GOT3 (cell line): ENCODE data around the gene PRKCA.

ENCODE experiments used
- DNase-seq: peaks from one replicate; lab custom pipeline; 2025; ENCODE audit warnings: mixed read lengths; lab: John Stamatoyannopoulos, UW

PRKCA gene

GRCh38 chr17:66776999-66777688, 474.7 kb downstream of the PRKCA start:
- no peak for DNase-seq

GRCh38 chr17:66777689-66778225, 475.3 kb downstream of the PRKCA start:
- no peak for DNase-seq

GRCh38 chr17:66778531-66779236, 476.3 kb downstream of the PRKCA start:
- no peak for DNase-seq

GRCh38 chr17:66779237-66779606, 476.8 kb downstream of the PRKCA start:
- no peak for DNase-seq

GRCh38 chr17:66781135-66781534, 478.7 kb downstream of the PRKCA start:
- no peak for DNase-seq

- DNase-seq, result no peak
These were observed 480.4 kb downstream of the PRKCA start for GRCh38 chr17:66782851-66783250.

GRCh38 chr17:66783656-66784381, 481.4 kb downstream of the PRKCA start:
- DNase-seq, result no peak

- DNase-seq, result no peak
These were observed 482.4 kb downstream of the PRKCA start for GRCh38 chr17:66784621-66785364.

- no peak for DNase-seq
These were observed 483.7 kb downstream of the PRKCA start for GRCh38 chr17:66786107-66786506.

- DNase-seq, result no peak
These were observed 485.5 kb downstream of the PRKCA start for GRCh38 chr17:66787914-66788313.

GRCh38 chr17:66789093-66789492, 486.7 kb downstream of the PRKCA start:
- DNase-seq, result no peak

- no peak for DNase-seq
These were observed 487.6 kb downstream of the PRKCA start for GRCh38 chr17:66789961-66790437.

- no peak for DNase-seq
These were observed 488.2 kb downstream of the PRKCA start for GRCh38 chr17:66790501-66791061.

GRCh38 chr17:66791347-66791746, 488.9 kb downstream of the PRKCA start:
- DNase-seq, result no peak

- no peak for DNase-seq
These were observed 491.4 kb downstream of the PRKCA start for GRCh38 chr17:66793814-66794213.

- DNase-seq, result no peak
These were observed 493.1 kb downstream of the PRKCA start for GRCh38 chr17:66795486-66795885.

- no peak for DNase-seq
These were observed 497.6 kb downstream of the PRKCA start for GRCh38 chr17:66799849-66800537.

GRCh38 chr17:66803474-66803951, 501.1 kb downstream of the PRKCA start:
- no peak for DNase-seq

- no peak for DNase-seq
These were observed 503.2 kb downstream of the PRKCA start for GRCh38 chr17:66805567-66805966.

GRCh38 chr17:66807182-66807581, 504.8 kb downstream of the PRKCA start:
- DNase-seq, result no peak

GRCh38 chr17:66809408-66809807, 507.0 kb downstream of the PRKCA start:
- no peak for DNase-seq
